Measurements from ENCODE around the gene GABRE.

Gene GABRE

GRCh38 chrX:151974336-151975227 is at the start of gene GABRE:
Gene GABRE (minus strand): TSS chrX:151974676. CDS start chrX:151974625, 51 bp downstream.
- H3K4me3 ChIP-seq (ENCODE audit: low read depth, low read length): no peak within 1 kb of the TSS
- DNase-seq (ENCODE audit: low read depth): no peak
- TF ChIP-seq, protein P1, sequence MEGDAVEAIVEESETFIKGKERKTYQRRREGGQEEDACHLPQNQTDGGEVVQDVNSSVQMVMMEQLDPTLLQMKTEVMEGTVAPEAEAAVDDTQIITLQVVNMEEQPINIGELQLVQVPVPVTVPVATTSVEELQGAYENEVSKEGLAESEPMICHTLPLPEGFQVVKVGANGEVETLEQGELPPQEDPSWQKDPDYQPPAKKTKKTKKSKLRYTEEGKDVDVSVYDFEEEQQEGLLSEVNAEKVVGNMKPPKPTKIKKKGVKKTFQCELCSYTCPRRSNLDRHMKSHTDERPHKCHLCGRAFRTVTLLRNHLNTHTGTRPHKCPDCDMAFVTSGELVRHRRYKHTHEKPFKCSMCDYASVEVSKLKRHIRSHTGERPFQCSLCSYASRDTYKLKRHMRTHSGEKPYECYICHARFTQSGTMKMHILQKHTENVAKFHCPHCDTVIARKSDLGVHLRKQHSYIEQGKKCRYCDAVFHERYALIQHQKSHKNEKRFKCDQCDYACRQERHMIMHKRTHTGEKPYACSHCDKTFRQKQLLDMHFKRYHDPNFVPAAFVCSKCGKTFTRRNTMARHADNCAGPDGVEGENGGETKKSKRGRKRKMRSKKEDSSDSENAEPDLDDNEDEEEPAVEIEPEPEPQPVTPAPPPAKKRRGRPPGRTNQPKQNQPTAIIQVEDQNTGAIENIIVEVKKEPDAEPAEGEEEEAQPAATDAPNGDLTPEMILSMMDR (IDR thresholded peaks at IDR 0.05; ENCODE audit: insufficient read depth, low read depth, low read length, missing control alignments): no peak

- TF ChIP-seq, protein P1 (IDR thresholded peaks at IDR 0.05; ENCODE audit: insufficient read depth, low read depth, low read length, missing control alignments): no peak
- no peak overlapping the region for H3K4me3 ChIP-seq (ENCODE audit: low read depth, low read length)
Observed at GRCh38 chrX:152020888-152021287, 46.4 kb upstream of the GABRE start.

DNA sequence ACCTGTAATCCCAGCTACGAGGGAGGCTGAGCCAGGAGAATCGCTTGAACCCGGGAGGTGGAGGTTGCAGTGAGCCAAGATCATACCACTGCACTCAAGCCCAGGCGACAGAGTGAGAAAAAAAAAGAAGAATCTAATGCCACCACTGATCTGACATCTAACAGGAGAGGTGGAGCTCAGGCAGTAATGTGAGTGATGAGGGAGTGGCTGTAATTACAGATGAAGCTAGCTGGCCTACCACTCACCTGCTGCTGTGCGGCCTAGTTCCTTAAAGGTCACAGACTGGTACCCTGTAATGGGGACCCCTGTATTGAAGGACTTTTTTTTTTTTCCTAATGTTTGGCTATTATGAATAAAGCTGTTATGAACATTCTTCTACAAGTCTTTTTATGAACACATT is 25.3 kb upstream of the GABRE start:
- TF ChIP-seq, protein P1 (IDR thresholded peaks at IDR 0.05; ENCODE audit: insufficient read depth, low read depth, low read length, missing control alignments): no peak
- no peak overlapping the region for H3K4me3 ChIP-seq (ENCODE audit: low read depth, low read length)
- no peak for DNase-seq (ENCODE audit: low read depth)

More at GRCh38 chrX:152020888-152021287, 46.4 kb upstream of the GABRE start:
- DNase-seq (ENCODE audit: low read depth): no peak

DNA sequence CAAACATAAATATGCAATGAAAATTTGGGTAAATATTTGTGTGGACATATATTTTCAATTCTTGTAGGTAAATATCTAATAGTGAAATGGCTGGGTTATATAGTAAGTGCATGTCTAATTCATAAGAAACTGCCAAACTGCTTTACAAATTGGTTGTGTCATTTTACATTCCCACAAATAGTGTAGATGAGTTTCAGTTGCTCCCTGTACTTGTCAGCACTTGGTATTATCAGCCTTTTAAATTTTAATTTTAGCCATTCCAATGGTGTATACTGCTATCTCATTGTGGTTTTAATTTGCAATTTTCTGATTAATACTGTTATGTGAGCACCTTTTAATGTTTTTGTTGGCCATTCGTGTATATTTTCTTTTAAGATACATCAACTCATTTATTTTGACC is 23.1 kb upstream of the GABRE start:
- TF ChIP-seq, protein P1 (IDR thresholded peaks at IDR 0.05; ENCODE audit: insufficient read depth, low read depth, low read length, missing control alignments): no peak
- DNase-seq (ENCODE audit: low read depth): no peak
- no peak overlapping the region for H3K4me3 ChIP-seq (ENCODE audit: low read depth, low read length)

GRCh38 chrX:151996347-151996746 is 21.9 kb upstream of the GABRE start:
- TF ChIP-seq, protein P1 (IDR thresholded peaks at IDR 0.05; ENCODE audit: insufficient read depth, low read depth, low read length, missing control alignments): no peak
- no peak overlapping the region for H3K4me3 ChIP-seq (ENCODE audit: low read depth, low read length)
- no peak for DNase-seq (ENCODE audit: low read depth)

DNA sequence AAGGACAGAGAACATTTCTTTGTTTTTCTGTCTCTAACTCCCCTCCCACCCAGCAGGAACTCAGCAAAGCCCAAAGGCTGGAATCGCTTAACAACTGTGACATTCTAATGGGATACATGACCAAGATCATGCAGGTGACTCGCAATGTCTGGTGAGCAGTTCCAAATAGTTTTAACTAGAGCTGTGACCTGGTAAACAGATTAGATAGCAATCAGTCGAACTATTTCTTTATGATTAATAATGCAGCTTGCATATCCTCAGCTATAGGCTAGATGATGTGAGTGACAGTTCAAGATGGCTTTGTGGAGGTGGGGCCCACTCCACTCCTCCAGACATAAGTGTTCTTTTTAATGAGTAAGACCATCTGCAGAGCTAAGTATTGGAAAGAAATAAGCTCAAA is 20.0 kb upstream of the GABRE start:
- H3K4me3 ChIP-seq (ENCODE audit: low read depth, low read length): no peak overlapping the region
- TF ChIP-seq, protein P1 (IDR thresholded peaks at IDR 0.05; ENCODE audit: insufficient read depth, low read depth, low read length, missing control alignments): no peak
- DNase-seq (ENCODE audit: low read depth): no peak
